Stimulated activated CD8-positive, alpha-beta memory T cell treated with anti-CD3 and anti-CD28 coated beads, Interleukin-15, amount 100 ng/mL, for 4 hours (primary cell): ENCODE results near the gene SMAD4.
"Not testable (repeated sequence)": the region's sequence is repeated elsewhere in the genome, so short reads cannot be mapped to it uniquely, and the experiment has no call there.

Experiments used
- DNase-seq, 2 donors: peaks; one replicate each; pipeline ENCODE4 v3.0.0-alpha.2; 2020; ENCODE audit warnings: low read depth in 2 of 2

The SMAD4 gene

DNA sequence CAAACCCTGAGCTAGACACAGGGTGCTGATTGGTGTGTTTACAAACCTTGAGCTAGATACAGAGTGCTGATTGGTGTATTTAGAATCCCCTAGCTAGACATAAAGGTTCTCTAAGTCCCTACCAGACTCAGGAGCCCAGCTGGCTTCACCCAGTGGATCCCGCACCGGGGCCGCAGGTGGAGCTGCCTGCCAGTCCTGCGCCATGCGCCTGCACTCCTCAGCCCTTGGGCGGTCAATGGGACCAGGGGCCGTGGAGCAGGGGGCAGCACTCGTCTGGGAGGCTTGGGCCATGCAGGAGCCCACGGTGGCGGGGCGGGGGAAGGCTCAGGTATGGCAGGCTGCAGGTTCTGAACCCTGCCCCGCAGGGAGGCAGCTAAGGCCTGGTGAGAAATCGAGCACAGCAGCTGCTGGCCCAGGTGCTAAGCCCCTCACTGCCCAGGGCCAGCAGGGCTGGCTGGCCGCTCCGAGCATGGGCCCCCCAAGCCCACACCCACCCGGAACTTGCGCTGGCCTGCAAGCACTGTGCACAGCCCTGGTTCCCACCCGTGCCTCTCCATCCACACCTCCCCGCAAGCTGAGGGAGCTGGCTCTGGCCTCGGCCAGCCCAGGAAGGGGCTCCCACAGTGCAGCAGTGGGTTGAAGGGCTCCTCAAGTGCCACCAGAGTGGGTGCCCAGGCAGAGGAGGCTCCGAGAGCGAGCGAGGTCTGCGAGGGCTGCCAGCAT is 81.8 kb downstream of the SMAD4 start:
- not testable (repeated sequence) for DNase-seq

- DNase-seq: not testable (repeated sequence)
Measured at GRCh38 chr18:51116996-51117395, 87.0 kb downstream of the SMAD4 start.

GRCh38 chr18:51119561-51119960 is 89.5 kb downstream of the SMAD4 start:
- DNase-seq: not testable (repeated sequence)

DNA sequence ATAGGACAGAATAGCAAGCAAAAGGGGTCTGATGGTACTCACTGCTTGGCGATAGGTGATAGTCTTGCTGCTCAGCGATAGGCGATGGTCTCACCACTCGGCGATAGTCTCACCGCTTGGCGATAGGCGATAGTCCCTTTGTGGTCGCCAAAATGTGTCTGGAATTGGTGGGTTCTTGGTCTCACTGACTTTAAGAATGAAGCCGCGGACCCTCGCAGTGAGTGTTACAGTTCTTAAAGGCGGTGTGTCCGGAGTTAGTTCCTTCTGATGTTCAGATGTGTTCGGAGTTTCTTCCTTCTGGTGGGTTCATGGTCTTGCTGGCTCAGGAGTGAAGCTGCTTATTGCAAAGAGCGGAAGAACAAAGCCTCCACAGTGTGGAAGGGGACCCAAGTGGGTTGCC is 90.0 kb downstream of the SMAD4 start:
- not testable (repeated sequence) for DNase-seq

GRCh38 chr18:51120809-51121596 is 91.0 kb downstream of the SMAD4 start:
- DNase-seq: no peak

- DNase-seq: no peak
Measured at GRCh38 chr18:51121597-51121857, 91.5 kb downstream of the SMAD4 start.

DNA sequence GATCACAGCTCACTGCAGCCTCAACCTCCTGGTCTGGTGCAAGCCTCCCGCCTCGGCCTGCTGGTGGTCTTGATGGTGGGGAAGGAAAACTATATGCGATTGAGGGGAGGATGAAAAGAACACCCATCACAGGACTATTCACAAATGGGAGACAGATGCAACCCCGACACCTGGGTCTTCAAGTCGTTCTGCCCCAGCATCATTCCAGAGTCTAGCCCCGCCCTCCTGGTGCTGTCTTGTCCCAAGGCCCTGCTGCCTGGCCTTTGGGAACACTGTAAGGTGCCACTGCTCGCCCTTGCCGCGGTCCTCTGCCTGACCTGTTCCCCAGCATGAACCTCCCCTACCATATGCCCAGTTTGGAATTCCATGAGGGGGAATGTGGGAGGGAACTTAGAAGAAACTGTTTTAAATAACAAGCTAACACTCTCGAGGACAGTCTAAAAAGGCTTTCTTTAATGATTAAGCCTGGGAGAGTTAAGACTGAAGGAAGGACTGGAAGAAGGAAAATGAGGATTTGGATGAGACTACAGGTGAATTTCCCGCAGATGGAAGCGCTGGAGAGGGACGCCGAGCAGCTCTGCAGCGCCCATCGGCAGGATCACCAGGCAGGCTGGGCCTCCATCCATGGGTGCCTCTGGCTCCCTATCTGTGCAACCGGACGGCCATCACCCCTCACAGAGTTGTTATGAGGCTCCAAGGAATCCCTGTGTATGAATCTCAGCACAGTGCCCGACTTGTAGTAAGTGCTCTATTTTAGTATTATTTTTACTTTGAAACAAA is 92.4 kb downstream of the SMAD4 start:
- no peak for DNase-seq

- no peak for DNase-seq
Measured at GRCh38 chr18:51123046-51123395, 93.0 kb downstream of the SMAD4 start.

GRCh38 chr18:51123481-51123880 is 93.5 kb downstream of the SMAD4 start:
- DNase-seq: no peak

DNA sequence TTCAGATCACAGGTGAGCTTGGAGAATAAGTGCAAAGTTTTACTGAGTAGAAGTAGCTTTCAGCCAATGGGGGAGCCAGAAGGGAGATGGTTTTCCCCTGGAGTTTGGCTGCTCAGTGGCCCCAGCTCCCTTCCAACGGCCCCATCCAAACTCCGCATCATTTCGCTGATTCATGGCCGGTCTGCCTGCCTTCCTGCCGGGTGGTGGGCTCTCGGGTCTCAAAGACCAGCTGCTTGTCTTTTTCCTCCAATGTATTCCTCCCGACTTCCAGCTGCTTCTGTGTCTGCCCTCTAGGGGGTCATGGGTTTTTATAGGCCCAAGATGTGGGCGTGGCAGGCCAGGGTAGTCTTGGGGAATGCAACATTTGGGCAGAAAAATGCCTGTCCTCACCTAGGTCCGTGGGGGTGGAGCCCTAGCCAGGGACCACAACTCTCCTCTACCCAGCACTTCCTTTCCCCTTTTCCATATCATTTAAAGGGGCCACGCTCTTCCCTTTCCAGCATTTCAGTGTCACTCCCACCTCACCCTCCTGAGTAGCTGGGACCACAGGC is 94.0 kb downstream of the SMAD4 start:
- no peak for DNase-seq

DNA sequence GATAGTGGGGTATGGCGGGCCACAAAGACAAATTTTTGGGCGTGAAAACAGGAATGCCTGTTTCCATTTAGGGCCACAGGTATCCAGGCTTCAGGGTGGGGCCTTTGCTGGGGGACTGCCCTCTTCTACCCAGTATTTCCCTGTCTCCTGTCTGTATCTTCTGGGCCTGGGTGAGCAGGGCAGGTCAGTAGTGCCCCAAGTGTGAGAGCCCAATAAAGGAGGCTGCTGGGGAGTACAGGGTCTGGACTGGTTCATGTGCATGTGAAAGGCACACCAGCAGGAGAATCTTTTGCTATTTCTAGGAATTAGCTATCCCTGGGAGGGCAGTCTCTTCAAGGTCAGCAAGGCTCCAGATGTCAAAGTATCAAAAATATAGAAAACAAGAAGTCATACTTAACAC is 96.0 kb downstream of the SMAD4 start:
- no peak for DNase-seq

- DNase-seq: no peak
Measured at GRCh38 chr18:51127664-51128063, 97.7 kb downstream of the SMAD4 start.

GRCh38 chr18:51128533-51128932 is 98.5 kb downstream of the SMAD4 start:
- DNase-seq: no peak

GRCh38 chr18:51132256-51132935 is 102.4 kb downstream of the SMAD4 start:
- no peak for DNase-seq

- DNase-seq: no peak
Measured at GRCh38 chr18:51133580-51134160, 103.7 kb downstream of the SMAD4 start.
